CD14-positive monocyte (primary cell): ENCODE data around the gene RER1. TPM values are rescaled to one million over a fixed set of nuclear protein-coding genes. Genes with fewer than 3 reads are reported as not detected.

ENCODE experiments used
- DNase-seq, 3 donors: peaks; one replicate each; pipeline ENCODE4 v3.0.0-alpha.2; 2011 to 2022
- H2AFZ ChIP-seq: 2 replicates; pipeline ENCODE4 v1.6.0; 2012; ENCODE audit warnings: mild to moderate bottlenecking, low read depth, low read length, inconsistent platforms; ENCODE audit not compliant: insufficient read depth, poor library complexity, severe bottlenecking
- H3K27ac ChIP-seq, 2 donors: 1 replicate in 1 of 2; 2 replicates in 1 of 2; pipeline ENCODE4 v1.5.1; 2012 to 2013; ENCODE audit warnings: low read length in 2 of 2, control low read depth in 1 of 2, inconsistent platforms in 1 of 2, low read depth in 1 of 2, mild to moderate bottlenecking in 1 of 2
- H3K27me3 ChIP-seq, 2 donors: one replicate each; pipeline versions ENCODE4 v1.6.0 to v1.6.1; 2011 to 2013; ENCODE audit warnings: low read length in 2 of 2; ENCODE audit not compliant: control insufficient read depth in 2 of 2, insufficient read depth in 2 of 2
- H3K36me3 ChIP-seq, 2 donors: replicated peaks in 1 of 2; 1 replicate in 1 of 2; 2 replicates in 1 of 2; pipeline versions ENCODE4 v1.5.1 to v1.6.1; 2012 to 2013; ENCODE audit warnings: low read length in 2 of 2, control low read depth in 1 of 2, inconsistent platforms in 1 of 2, mild to moderate bottlenecking in 1 of 2; ENCODE audit not compliant: insufficient read depth in 2 of 2, control insufficient read depth in 1 of 2
- H3K4me1 ChIP-seq, 2 donors: 1 replicate in 1 of 2; 2 replicates in 1 of 2; pipeline versions ENCODE4 v1.5.1 to v1.6.1; 2012 to 2013; ENCODE audit warnings: low read length in 2 of 2, control low read depth in 1 of 2, inconsistent platforms in 1 of 2, mild to moderate bottlenecking in 1 of 2, moderate library complexity in 1 of 2; ENCODE audit not compliant: insufficient read depth in 2 of 2, control insufficient read depth in 1 of 2
- H3K4me2 ChIP-seq: replicated peaks from 2 replicates; pipeline ENCODE3; 2012; ENCODE audit warnings: low read length, moderate library complexity, mild to moderate bottlenecking; ENCODE audit not compliant: poor library complexity, severe bottlenecking; ENCODE audit errors: extremely low read depth
- H3K4me3 ChIP-seq, 3 experiments: fragments of 200-600 bp in 1 of 3; sonication (generic) in 1 of 3; replicated peaks in 1 of 3; 1 replicate in 2 of 3; 2 replicates in 1 of 3; pipeline ENCODE4 v1.5.1; 2011 to 2013; ENCODE audit warnings: low read length in 3 of 3, mild to moderate bottlenecking in 3 of 3, control low read depth in 2 of 3, low read depth in 2 of 3, inconsistent platforms in 1 of 3, moderate library complexity in 1 of 3
- H3K79me2 ChIP-seq: 2 replicates; pipeline ENCODE4 v1.6.0; 2012; ENCODE audit warnings: mild to moderate bottlenecking, control low read depth, inconsistent platforms, low read length, moderate library complexity; ENCODE audit not compliant: insufficient read depth
- H3K9ac ChIP-seq: 2 replicates; pipeline ENCODE4 v1.6.0; 2017; ENCODE audit warnings: low read length, mild to moderate bottlenecking; ENCODE audit not compliant: insufficient read depth, poor library complexity, severe bottlenecking
- H3K9me3 ChIP-seq, 2 donors: replicated peaks in 1 of 2; 1 replicate in 1 of 2; 2 replicates in 1 of 2; pipeline versions ENCODE4 v1.5.1 to v1.6.1; 2012 to 2013; ENCODE audit warnings: low read length in 2 of 2, control low read depth in 1 of 2; ENCODE audit not compliant: control insufficient read depth in 1 of 2, insufficient read depth in 1 of 2
- H4K20me1 ChIP-seq: 2 replicates; pipeline ENCODE4 v1.6.0; 2012; ENCODE audit warnings: mild to moderate bottlenecking, low read length, control low read depth, moderate library complexity; ENCODE audit not compliant: insufficient read depth
- H3K27ac Mint-ChIP-seq, 7 donors: one replicate each; pipeline ENCODE4 v1.8.0; 2020; ENCODE audit warnings: mild to moderate bottlenecking in 7 of 7, mixed read lengths in 7 of 7, moderate library complexity in 6 of 7, inconsistent platforms in 2 of 7
- H3K27me3 Mint-ChIP-seq, 3 donors: one replicate each; pipeline ENCODE4 v1.8.0; 2021 to 2022; ENCODE audit warnings: low read depth in 3 of 3, mild to moderate bottlenecking in 3 of 3, mixed read lengths in 3 of 3, moderate library complexity in 3 of 3, inconsistent platforms in 1 of 3
- H3K36me3 Mint-ChIP-seq, 2 donors: one replicate each; pipeline ENCODE4 v1.8.0; 2020; ENCODE audit warnings: mixed read lengths in 2 of 2, inconsistent platforms in 1 of 2, mild to moderate bottlenecking in 1 of 2
- H3K4me1 Mint-ChIP-seq: one replicate; pipeline ENCODE4 v1.8.0; 2020; ENCODE audit warnings: mild to moderate bottlenecking, mixed read lengths
- H3K4me3 Mint-ChIP-seq, 2 donors: one replicate each; pipeline ENCODE4 v1.8.0; 2020; ENCODE audit warnings: mild to moderate bottlenecking in 2 of 2, mixed read lengths in 2 of 2, moderate library complexity in 1 of 2
- H3K9me3 Mint-ChIP-seq, 7 donors: one replicate each; pipeline ENCODE4 v1.8.0; 2020 to 2022; ENCODE audit warnings: mixed read lengths in 7 of 7, mild to moderate bottlenecking in 6 of 7, moderate library complexity in 6 of 7, inconsistent platforms in 2 of 7
- WGBS: methylation state at CpG from one replicate; pipeline ENCODE4 v1.1.5; 2013; ENCODE audit warnings: missing lambda C conversion rate; ENCODE audit not compliant: insufficient coverage; 5-methylcytosine and 5-hydroxymethylcytosine counted together
- intact Hi-C, 2 donors: fragments of 100-400 bp; cut with micrococcal nuclease; formaldehyde crosslinking; loops; one replicate each; pipeline versions ENCODE4 v1.15.0 to v1.15.1; 2023
- polyA plus RNA-seq, 3 donors: library from polyadenylated mRNA; depleted of rRNA in 1 of 3; unstranded in 2 of 3; stranded (reverse) in 1 of 3; fragments of 300-500 nt in 2 of 3; fragments of >200 nt in 1 of 3; fragmentation: Illumina TruSeq in 2 of 3; gene quantifications; 1 replicate in 2 of 3; 2 replicates in 1 of 3; pipeline ENCODE4 v1.2.3, GENCODE V29; 2012 to 2021
- TF ChIP-seq, protein P1 (sequence below): fragments of 200-600 bp; IDR thresholded peaks from one replicate; pipeline ENCODE4 v1.8.0; 2022; ENCODE audit warnings: antibody characterized with exemption, mild to moderate bottlenecking

Gene RER1
- polyA plus RNA-seq, 3 donors = 98.3 to 235 (median 193) TPM

DNA sequence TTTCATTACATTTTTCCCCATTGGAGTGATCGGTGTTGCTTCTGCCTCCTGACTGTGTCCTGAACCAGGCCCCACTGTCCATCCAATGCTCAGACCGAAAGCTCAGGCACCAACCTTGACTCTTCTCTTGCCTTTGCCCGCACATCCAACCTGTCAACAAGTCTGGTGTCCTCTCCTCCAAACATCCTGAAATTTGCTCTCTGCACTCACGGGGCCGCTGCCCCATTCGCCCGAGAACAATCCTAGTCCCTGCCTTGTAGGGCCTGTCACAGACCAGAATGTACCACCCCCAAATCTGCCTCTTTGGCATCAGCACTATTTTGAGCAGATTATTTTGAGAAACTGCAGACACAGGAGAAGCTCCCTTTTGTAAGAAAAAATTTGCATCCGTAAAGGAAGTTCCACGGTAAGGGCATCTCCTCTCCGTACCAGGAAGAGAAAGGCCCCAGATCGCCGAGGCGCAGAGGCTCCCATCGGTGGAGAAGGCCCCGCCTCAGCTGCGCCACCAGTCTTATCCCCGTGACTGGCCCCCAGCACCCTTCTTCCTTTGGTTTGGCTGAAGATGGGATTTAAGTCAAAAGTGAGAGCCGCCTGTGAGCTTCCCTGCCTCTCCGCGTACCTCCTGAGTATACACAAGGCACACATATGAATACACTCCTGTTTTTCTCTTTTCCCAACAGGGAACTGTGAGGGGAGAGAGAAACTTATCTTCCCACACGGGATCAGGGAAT is 7.3 kb upstream of the RER1 start:
- intact Hi-C loops = no loop called here

DNA sequence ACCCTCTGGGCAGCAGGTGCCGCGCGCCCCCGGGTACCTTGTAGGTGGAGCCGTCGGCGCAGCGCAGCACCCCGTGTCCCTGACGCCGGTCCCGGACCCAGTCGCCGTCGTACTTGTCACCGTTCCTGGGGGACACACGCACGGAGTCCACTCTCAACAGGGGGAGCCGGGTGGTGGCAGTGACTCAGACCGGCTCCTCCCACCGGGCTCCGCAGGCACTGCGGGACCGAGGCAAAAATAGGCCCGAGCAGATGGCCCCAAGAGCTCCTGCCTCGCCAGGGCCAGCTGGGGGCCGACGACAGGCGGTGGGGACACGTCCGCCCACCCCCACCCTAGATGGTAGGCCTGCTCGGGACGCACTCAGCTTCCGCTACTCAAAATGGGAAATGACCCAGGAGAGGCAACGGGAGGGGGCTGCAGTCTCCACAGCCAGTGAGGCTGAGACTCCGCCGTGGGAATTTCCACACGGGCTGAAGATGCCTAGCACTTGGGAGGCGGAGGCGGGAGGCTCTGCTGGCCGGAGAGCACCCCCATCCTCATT is 6.6 kb upstream of the RER1 start:
- intact Hi-C loops = no loop called here
- Mint-ChIP-seq H3K27me3 (peaks cover 0 to 3% (median 0%) of the 10 kb centered on the region in 3 donors), H3K27ac (no peak overlapping the region), H3K4me3 (no peak overlapping the region), H3K9me3 (no peaks in the 10 kb centered on the region), H3K36me3 (no peaks in the 10 kb centered on the region), H3K4me1 (peaks cover under 1% of the 10 kb centered on the region)
- no peak overlapping the region for H2AFZ ChIP-seq
- no peaks in the 10 kb centered on the region for H3K27me3 ChIP-seq
- H3K9me3 ChIP-seq = no peaks in the 10 kb centered on the region
- no peak overlapping the region for H3K27ac ChIP-seq
- no peak for DNase-seq
- TF ChIP-seq, protein P1, sequence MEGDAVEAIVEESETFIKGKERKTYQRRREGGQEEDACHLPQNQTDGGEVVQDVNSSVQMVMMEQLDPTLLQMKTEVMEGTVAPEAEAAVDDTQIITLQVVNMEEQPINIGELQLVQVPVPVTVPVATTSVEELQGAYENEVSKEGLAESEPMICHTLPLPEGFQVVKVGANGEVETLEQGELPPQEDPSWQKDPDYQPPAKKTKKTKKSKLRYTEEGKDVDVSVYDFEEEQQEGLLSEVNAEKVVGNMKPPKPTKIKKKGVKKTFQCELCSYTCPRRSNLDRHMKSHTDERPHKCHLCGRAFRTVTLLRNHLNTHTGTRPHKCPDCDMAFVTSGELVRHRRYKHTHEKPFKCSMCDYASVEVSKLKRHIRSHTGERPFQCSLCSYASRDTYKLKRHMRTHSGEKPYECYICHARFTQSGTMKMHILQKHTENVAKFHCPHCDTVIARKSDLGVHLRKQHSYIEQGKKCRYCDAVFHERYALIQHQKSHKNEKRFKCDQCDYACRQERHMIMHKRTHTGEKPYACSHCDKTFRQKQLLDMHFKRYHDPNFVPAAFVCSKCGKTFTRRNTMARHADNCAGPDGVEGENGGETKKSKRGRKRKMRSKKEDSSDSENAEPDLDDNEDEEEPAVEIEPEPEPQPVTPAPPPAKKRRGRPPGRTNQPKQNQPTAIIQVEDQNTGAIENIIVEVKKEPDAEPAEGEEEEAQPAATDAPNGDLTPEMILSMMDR = no peak
- 87% methylated on average over 40 of the region's 41 CpGs for WGBS
- H3K4me2 ChIP-seq = no peak overlapping the region
- H3K36me3 ChIP-seq = no peaks in the 10 kb centered on the region
- H4K20me1 ChIP-seq = no peaks in the 10 kb centered on the region
- no peak overlapping the region for H3K4me3 ChIP-seq
- no peaks in the 10 kb centered on the region for H3K79me2 ChIP-seq
- no peak overlapping the region for H3K9ac ChIP-seq
- H3K4me1 ChIP-seq = peaks cover 0 to under 1% of the 10 kb centered on the region in 2 donors

More for the DNA sequence above, 7.3 kb upstream of the RER1 start:
- H3K9ac ChIP-seq = no peak overlapping the region
- no peaks in the 10 kb centered on the region for H3K27me3 ChIP-seq
- DNase-seq = no peak
- H3K27ac Mint-ChIP-seq = no peak overlapping the region
- 100% methylated on average over 4 of the region's 21 CpGs for whole genome bisulfite sequencing
- no peak overlapping the region for H3K27ac ChIP-seq
- no peaks in the 10 kb centered on the region for H4K20me1 ChIP-seq
- peaks cover 0 to 3% (median 0%) of the 10 kb centered on the region in 7 donors for H3K9me3 Mint-ChIP-seq
- no peak overlapping the region for H3K4me3 ChIP-seq
- H3K79me2 ChIP-seq = no peaks in the 10 kb centered on the region
- H3K27me3 Mint-ChIP-seq = peaks cover 0 to 3% (median 0%) of the 10 kb centered on the region in 3 donors
- no peaks in the 10 kb centered on the region for H3K36me3 Mint-ChIP-seq
- H3K9me3 ChIP-seq = no peaks in the 10 kb centered on the region
- TF ChIP-seq, protein P1 = no peak
- H2AFZ ChIP-seq = no peak overlapping the region
- H3K4me3 Mint-ChIP-seq = no peak overlapping the region
- H3K4me1 ChIP-seq = peaks cover 4 to 6% of the 10 kb centered on the region in 2 donors
- H3K4me2 ChIP-seq = no peak overlapping the region
- no peaks in the 10 kb centered on the region for H3K36me3 ChIP-seq
- peaks cover 5% of the 10 kb centered on the region for H3K4me1 Mint-ChIP-seq
